Neural progenitor cell (in vitro differentiated cells): ENCODE measurements around the gene AADAC.

Experiments used
- EZH2 ChIP-seq: fragments of 200-600 bp; sonication (generic); IDR thresholded peaks from 2 replicates; pipeline ENCODE4 v1.6.1; 2017; ENCODE audit warnings: antibody characterized with exemption, mild to moderate bottlenecking, moderate library complexity
- EZH2phosphoT487 ChIP-seq: fragments of 200-600 bp; sonication (generic); IDR thresholded peaks from 2 replicates; pipeline ENCODE4 v1.6.1; 2017; ENCODE audit warnings: antibody characterized with exemption

DNA sequence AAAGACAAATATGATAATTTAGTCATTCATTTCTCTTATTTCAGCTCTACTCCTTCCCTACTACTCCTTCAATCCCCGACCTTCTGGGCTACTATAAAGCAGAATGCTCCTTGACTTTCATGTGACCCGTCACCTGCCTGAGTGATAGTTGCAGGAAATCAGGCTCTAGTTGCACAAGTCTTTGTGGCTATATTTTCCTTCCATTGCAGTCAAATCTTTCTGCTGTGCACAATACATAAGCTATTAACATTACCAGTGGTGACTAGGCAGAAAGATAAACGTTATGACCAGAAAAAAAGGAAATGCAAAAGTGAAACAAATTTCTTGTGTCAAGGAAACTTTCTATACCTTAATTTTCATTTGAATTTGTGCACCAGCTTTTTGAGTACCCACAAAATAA, 61.8 kb downstream of the AADAC start:
- TF ChIP-seq EZH2 (no peak), EZH2phosphoT487 (no peak)
